Gastroesophageal sphincter (tissue), 4 donors: Measurements from ENCODE around the gene CAMSAP3. TPM values are rescaled to one million over a fixed set of nuclear protein-coding genes. Genes with fewer than 3 reads are reported as not detected.

ENCODE experiments used
- ATAC-seq: fragments of 150-250 bp; one replicate; pipeline ENCODE4 v1.9.1; 2016; ENCODE audit warnings: mild to moderate bottlenecking, moderate library complexity
- H3K27ac ChIP-seq, 4 donors: fragments of 200-600 bp; sonication (generic) in 3 of 4; 1 replicate in 3 of 4; 2 replicates in 1 of 4; pipeline ENCODE4 v1.5.1; 2016 to 2019
- H3K27me3 ChIP-seq: fragments of 200-600 bp; sonication (generic); one replicate; pipeline ENCODE4 v1.5.1; 2019
- H3K36me3 ChIP-seq, 2 donors: fragments of 200-600 bp; sonication (generic); one replicate each; pipeline ENCODE4 v1.5.1; 2019; ENCODE audit warnings: control low read depth in 1 of 2
- H3K4me1 ChIP-seq, 3 donors: fragments of 200-600 bp; sonication (generic); 1 replicate in 2 of 3; 2 replicates in 1 of 3; pipeline ENCODE4 v1.5.1; 2016 to 2019; ENCODE audit warnings: control low read depth in 2 of 3
- H3K4me3 ChIP-seq, 2 donors: fragments of 200-600 bp; sonication (generic); one replicate each; pipeline ENCODE4 v1.5.1; 2019; ENCODE audit warnings: mild to moderate bottlenecking in 1 of 2, moderate library complexity in 1 of 2
- H3K9me3 ChIP-seq, 3 donors: fragments of 200-600 bp; sonication (generic); one replicate each; pipeline ENCODE4 v1.5.1; 2017 to 2019; ENCODE audit warnings: control low read depth in 2 of 3
- CTCF ChIP-seq, 4 experiments: fragments of 200-600 bp in 2 of 4; fragments of 450-650 bp in 2 of 4; sonication (generic) in 1 of 4; IDR thresholded peaks; one replicate each; pipeline ENCODE4 v1.5.1; 2017 to 2019; ENCODE audit warnings: antibody characterized with exemption in 4 of 4, mild to moderate bottlenecking in 2 of 4, moderate library complexity in 2 of 4
- EP300 ChIP-seq: sonication (generic); formaldehyde crosslinking; IDR thresholded peaks from one replicate; pipeline ENCODE4 v1.6.1; 2017; ENCODE audit warnings: antibody characterized with exemption, mild to moderate bottlenecking
- POLR2A ChIP-seq, 2 donors: fragments of 450-650 bp; IDR thresholded peaks; one replicate each; pipeline ENCODE4 v1.6.1; 2017; ENCODE audit warnings: antibody characterized with exemption in 2 of 2, mild to moderate bottlenecking in 2 of 2, moderate library complexity in 1 of 2
- POLR2AphosphoS5 ChIP-seq: sonication (generic); formaldehyde crosslinking; IDR thresholded peaks from one replicate; pipeline ENCODE4 v1.6.1; 2017; ENCODE audit warnings: antibody characterized with exemption
- WGBS, 2 donors: methylation state at CpG; one replicate each; pipeline ENCODE4 v1.1.5; 2018; ENCODE audit warnings: low coverage in 1 of 2; 5-methylcytosine and 5-hydroxymethylcytosine counted together
- total RNA-seq, 4 donors: library from RNA; depleted of rRNA; stranded (reverse); fragments of >200 nt; gene quantifications; one replicate each; pipeline ENCODE4 v1.1.0, GENCODE V29; 2016

Gene CAMSAP3
- total RNA-seq, 4 donors from 2014 or later: 0.46 to 2.1 TPM; not detected in 2

- no peak overlapping the region for H3K27ac ChIP-seq
- ATAC-seq: no peak
- 98 to 100% methylated on average over 2 to 7 of the region's 81 CpGs for WGBS, 2 donors
- TF ChIP-seq POLR2AphosphoS5 (no peak), CTCF (IDR thresholded peaks at IDR 0.05) (no peak), POLR2A (IDR thresholded peaks at IDR 0.05) (no peak), EP300 (no peak)
- no peaks in the 10 kb centered on the region for H3K4me1 ChIP-seq
- H3K4me3 ChIP-seq: no peak overlapping the region
- peaks cover 0 to 6% of the 10 kb centered on the region in 2 donors for H3K36me3 ChIP-seq
- no peaks in the 10 kb centered on the region for H3K9me3 ChIP-seq
- peaks cover 9% of the 10 kb centered on the region for H3K27me3 ChIP-seq
Measured at GRCh38 chr19:7612282-7613274, 16.9 kb downstream of the CAMSAP3 start.

GRCh38 chr19:7614859-7615741, 19.4 kb downstream of the CAMSAP3 start:
- Histone ChIP-seq H3K4me1 (no peaks in the 10 kb centered on the region), H3K27ac (no peak overlapping the region), H3K9me3 (no peaks in the 10 kb centered on the region), H3K27me3 (peaks cover 6% of the 10 kb centered on the region), H3K36me3 (peaks cover 0 to 32% of the 10 kb centered on the region in 2 donors), H3K4me3 (no peak overlapping the region)
- TF ChIP-seq POLR2AphosphoS5 (no peak), EP300 (no peak), POLR2A (IDR thresholded peaks at IDR 0.05) (no peak), CTCF (IDR thresholded peaks at IDR 0.05) (no peak)
- no peak for ATAC-seq
- WGBS, 2 donors: 82 to 90% methylated on average over 16 to 19 of the region's 59 CpGs

- Histone ChIP-seq H3K36me3 (peaks cover 0 to 52% of the 10 kb centered on the region in 2 donors), H3K27ac (no peak overlapping the region), H3K9me3 (no peaks in the 10 kb centered on the region), H3K4me3 (no peak overlapping the region), H3K4me1 (no peaks in the 10 kb centered on the region), H3K27me3 (no peaks in the 10 kb centered on the region)
- no peak for ATAC-seq
- 90 to 100% methylated on average over 1 to 7 of the region's 12 CpGs for WGBS, 2 donors
- no peak for TF ChIP-seq CTCF (IDR thresholded peaks at IDR 0.05)
- no peak for TF ChIP-seq POLR2A (IDR thresholded peaks at IDR 0.05)
- TF ChIP-seq POLR2AphosphoS5: no peak
- no peak for TF ChIP-seq EP300
Measured at GRCh38 chr19:7617172-7617571, 21.5 kb downstream of the CAMSAP3 start.

- no peaks in the 10 kb centered on the region for H3K9me3 ChIP-seq
- H3K36me3 ChIP-seq: peaks cover 0 to 58% of the 10 kb centered on the region in 2 donors
Measured at GRCh38 chr19:7617735-7618134, 22.1 kb downstream of the CAMSAP3 start.

More at GRCh38 chr19:7617735-7618134, 22.1 kb downstream of the CAMSAP3 start:
- Histone ChIP-seq H3K4me3 (no peak overlapping the region), H3K4me1 (no peaks in the 10 kb centered on the region), H3K27ac (no peak overlapping the region), H3K27me3 (no peaks in the 10 kb centered on the region)
- ATAC-seq: no peak
- WGBS, 2 donors: no CpG with 5 or more reads among the region's 28 CpGs
- TF ChIP-seq POLR2AphosphoS5 (no peak), EP300 (no peak), CTCF (IDR thresholded peaks at IDR 0.05) (no peak), POLR2A (IDR thresholded peaks at IDR 0.05) (no peak)
